CMK (cell line): Measurements from ENCODE around the gene SNX11.

Source experiments
- DNase-seq: peaks from one replicate; pipeline ENCODE4 v3.0.0-alpha.2; 2010; ENCODE audit warnings: low read depth

SNX11 gene

GRCh38 chr17:48162306-48162934 lies 54.9 kb downstream of the SNX11 start:
- no peak for DNase-seq

GRCh38 chr17:48162946-48163506 lies 55.5 kb downstream of the SNX11 start:
- DNase-seq = no peak

GRCh38 chr17:48163809-48164208 lies 56.2 kb downstream of the SNX11 start:
- no peak for DNase-seq

GRCh38 chr17:48169926-48170325 lies 62.4 kb downstream of the SNX11 start:
- DNase-seq = no peak
